HCT116 (cell line): ENCODE results near the gene RACK1. TPM values are rescaled to one million over a fixed set of nuclear protein-coding genes. Genes with fewer than 3 reads are reported as not detected.

Experiments
- ATAC-seq: fragments of 200-7000 bp; cut with Tn5 transposase; 2 replicates; pipeline ENCODE4 v1.9.1; 2020; ENCODE audit warnings: mild to moderate bottlenecking, moderate library complexity
- BruUV-seq: library from RNA; stranded (reverse); fragments of 400-500 nt; replicated peaks from 2 replicates; lab custom pipeline; 2021; lab: Mats Ljungman, UMichigan
- CTCF ChIA-PET: fragments of 300-600 bp; sonication (Branson Sonifier 250); formaldehyde crosslinking; loops from one replicate; lab custom pipeline; 2021; ENCODE audit warnings: antibody characterized with exemption; lab: Charles Lee
- POLR2A ChIA-PET: fragments of 300-600, 350-600 bp; sonication (Branson Sonifier 250); formaldehyde crosslinking; loops from one replicate; lab custom pipeline; 2021; ENCODE audit warnings: antibody characterized with exemption; lab: Charles Lee
- RAD21 ChIA-PET, 2 experiments: fragments of 300-600 bp; sonication (Branson Sonifier 250); formaldehyde crosslinking; loops; one replicate each; lab custom pipeline; 2023; ENCODE audit warnings: low total read pairs in 2 of 2; ENCODE audit not compliant: uncharacterized antibody in 2 of 2, unreplicated experiment in 2 of 2, low non-redundant PET in 1 of 2; lab: Charles Lee
- DNase-seq: peaks from one replicate; pipeline ENCODE4 v3.0.0-alpha.2; 2010; ENCODE audit warnings: low read depth, low spot score
- H2AFZ ChIP-seq: fragments of 200-600 bp; shearing (Covaris generic), sonication (generic); 2 replicates; pipeline ENCODE4 v1.6.1; 2017; ENCODE audit warnings: low read depth, mixed run types, mixed read lengths, antibody characterized with exemption, low read length; ENCODE audit not compliant: poor library complexity, severe bottlenecking
- H3K27ac ChIP-seq: 2 replicates; pipeline ENCODE4 v1.5.1; 2012; ENCODE audit warnings: low read depth, low read length
- H3K27me3 ChIP-seq: fragments of 200-600 bp; sonication (generic); 2 replicates; pipeline ENCODE4 v1.6.1; 2016; ENCODE audit warnings: mixed run types, low read length, mixed read lengths; ENCODE audit not compliant: insufficient read depth
- H3K36me3 ChIP-seq, 2 experiments: fragments of 200-500 bp in 1 of 2; fragments of 200-600 bp in 1 of 2; sonication (Bioruptor generic) in 1 of 2; sonication (generic) in 1 of 2; 2 replicates each; pipeline versions ENCODE4 v1.5.1 to v1.6.1; 2014 to 2016; ENCODE audit warnings: low read length in 2 of 2, inconsistent platforms in 1 of 2, mixed read lengths in 1 of 2, mixed run types in 1 of 2; ENCODE audit not compliant: insufficient read depth in 2 of 2, control insufficient read depth in 1 of 2
- H3K4me1 ChIP-seq, 2 experiments: fragments of 200-600 bp in 1 of 2; sonication (generic) in 1 of 2; 2 replicates each; pipeline versions ENCODE4 v1.5.1 to v1.6.1; 2012 to 2017; ENCODE audit warnings: low read length in 2 of 2, inconsistent platforms in 1 of 2, mild to moderate bottlenecking in 1 of 2, mixed read lengths in 1 of 2, mixed run types in 1 of 2, moderate library complexity in 1 of 2; ENCODE audit not compliant: insufficient read depth in 2 of 2, control insufficient read depth in 1 of 2
- H3K4me2 ChIP-seq: fragments of 200-600 bp; sonication (generic); 2 replicates; pipeline ENCODE4 v1.6.1; 2017; ENCODE audit warnings: mixed run types, low read length, mixed read lengths
- H3K4me3 ChIP-seq, 2 experiments: fragments of 200-600 bp in 1 of 2; sonication (generic) in 1 of 2; replicated peaks in 1 of 2; 2 replicates each; pipeline ENCODE4 v1.5.1; 2011 to 2016; ENCODE audit warnings: low read length in 2 of 2, control low read depth in 1 of 2, low read depth in 1 of 2, mild to moderate bottlenecking in 1 of 2, mixed read lengths in 1 of 2, mixed run types in 1 of 2
- H3K79me2 ChIP-seq: fragments of 200-600 bp; sonication (generic); 2 replicates; pipeline ENCODE4 v1.6.1; 2017; ENCODE audit warnings: mild to moderate bottlenecking, mixed run types, low read length, moderate library complexity, mixed read lengths; ENCODE audit not compliant: insufficient read depth
- H3K9ac ChIP-seq: fragments of 200-600 bp; sonication (generic); 2 replicates; pipeline ENCODE4 v1.6.1; 2016; ENCODE audit warnings: low read length, mixed read lengths
- H3K9me2 ChIP-seq: fragments of 200-600 bp; sonication (generic), shearing (Covaris generic); 2 replicates; pipeline ENCODE4 v1.6.1; 2017; ENCODE audit warnings: mixed run types, mild to moderate bottlenecking, moderate library complexity; ENCODE audit not compliant: insufficient read depth
- H3K9me3 ChIP-seq, 2 experiments: fragments of 200-500 bp in 1 of 2; fragments of 200-600 bp in 1 of 2; sonication (Bioruptor generic) in 1 of 2; sonication (generic) in 1 of 2; 2 replicates each; pipeline ENCODE4 v1.6.1; 2014 to 2017; ENCODE audit warnings: low read length in 2 of 2, mixed read lengths in 2 of 2, inconsistent platforms in 1 of 2, low read depth in 1 of 2, mild to moderate bottlenecking in 1 of 2, mixed run types in 1 of 2, moderate library complexity in 1 of 2; ENCODE audit not compliant: control insufficient read depth in 1 of 2, insufficient read depth in 1 of 2
- H4K20me1 ChIP-seq: fragments of 200-600 bp; sonication (generic), shearing (Covaris generic); 2 replicates; pipeline ENCODE4 v1.6.1; 2017; ENCODE audit warnings: mixed run types, mild to moderate bottlenecking, moderate library complexity; ENCODE audit not compliant: insufficient read depth
- CBX3 ChIP-seq: IDR thresholded peaks from 2 replicates; pipeline ENCODE4 v1.6.1; 2012; ENCODE audit warnings: low read depth
- CEBPB ChIP-seq: IDR thresholded peaks from 2 replicates; pipeline ENCODE4 v1.6.1; 2012; ENCODE audit warnings: low read depth
- ELF1 ChIP-seq: IDR thresholded peaks from 2 replicates; pipeline ENCODE4 v1.6.1; 2012; ENCODE audit warnings: low read depth, borderline replicate concordance
- EZH2 ChIP-seq: fragments of 200-600 bp; sonication (generic); IDR thresholded peaks from 2 replicates; pipeline ENCODE4 v1.6.1; 2017; ENCODE audit warnings: antibody characterized with exemption, mixed run types
- JUND ChIP-seq: IDR thresholded peaks from 2 replicates; pipeline ENCODE4 v1.6.1; 2012
- POLR2A ChIP-seq: IDR thresholded peaks from 2 replicates; pipeline ENCODE4 v1.7.0; 2011; ENCODE audit warnings: borderline replicate concordance; ENCODE audit not compliant: insufficient read depth, insufficient read length; ENCODE audit errors: extremely low read depth
- POLR2AphosphoS5 ChIP-seq: IDR thresholded peaks from 2 replicates; pipeline ENCODE4 v1.6.1; 2011; ENCODE audit warnings: mild to moderate bottlenecking, low read depth, low read length, moderate library complexity
- RAD21 ChIP-seq: IDR thresholded peaks from 2 replicates; pipeline ENCODE4 v1.6.1; 2012; ENCODE audit warnings: low read depth, mild to moderate bottlenecking
- SIN3A ChIP-seq: IDR thresholded peaks from 2 replicates; pipeline ENCODE4 v1.6.1; 2012; ENCODE audit warnings: low read depth
- TCF7L2 ChIP-seq: IDR thresholded peaks from 2 replicates; pipeline ENCODE4 v1.7.0; 2011; ENCODE audit warnings: borderline replicate concordance, inconsistent platforms; ENCODE audit not compliant: insufficient read depth, insufficient read length; ENCODE audit errors: extremely low read depth
- ZNF274 ChIP-seq: fragments of 200-500 bp; sonication (Bioruptor generic); IDR thresholded peaks from 2 replicates; pipeline ENCODE4 v1.6.1; 2014; ENCODE audit warnings: mild to moderate bottlenecking, low read depth, low read length, inconsistent platforms
- intact Hi-C: fragments of 100-400 bp; cut with micrococcal nuclease; formaldehyde crosslinking; loops from 2 replicates; pipeline ENCODE4 v1.10.0; 2022
- total RNA-seq: library from RNA; stranded (reverse); gene quantifications from one replicate; pipeline ENCODE4 v1.2.1, GENCODE V29; 2021; ENCODE audit not compliant: unreplicated experiment
- TF ChIP-seq, protein P1 (sequence below): IDR thresholded peaks from 2 replicates; pipeline ENCODE4 v1.6.1; 2012
- TF ChIP-seq, protein P2 (sequence below): IDR thresholded peaks from 2 replicates; pipeline ENCODE4 v1.6.1; 2012; ENCODE audit warnings: low read depth

RACK1 gene
- total RNA-seq, 1 experiment from 2014 or later, result 2,432 TPM

DNA sequence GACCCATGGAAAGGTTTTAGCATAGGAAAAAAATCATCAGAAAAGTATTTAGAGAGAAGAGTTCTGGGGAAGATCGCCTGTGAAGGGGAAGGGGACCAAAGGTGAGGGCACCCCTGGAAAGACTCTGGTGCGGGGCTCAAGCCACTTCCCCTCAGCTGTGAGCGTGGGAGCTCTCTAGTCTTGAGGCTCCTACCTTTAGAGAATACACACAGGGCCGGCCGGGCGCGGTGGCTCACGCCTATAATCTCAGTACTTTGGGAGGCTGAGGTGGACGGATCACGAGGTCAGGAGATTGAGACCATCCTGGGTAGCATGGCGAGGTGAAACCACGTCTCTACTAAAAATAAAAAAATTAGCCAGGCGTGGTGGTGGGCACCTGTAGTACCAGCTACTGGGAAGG lies 13.7 kb downstream of the RACK1 start:
- POLR2A ChIA-PET, result no interaction called here

More for the DNA sequence above, 13.7 kb downstream of the RACK1 start:
- Histone ChIP-seq H3K4me2 (no peak overlapping the region), H3K27ac (no peak overlapping the region), H3K4me3 (no peak overlapping the region), H3K36me3 (peaks cover 11 to 14% of the 10 kb centered on the region in 2 experiments; a peak in 3 of 4 replicates), H4K20me1 (no peaks in the 10 kb centered on the region), H3K9ac (no peak overlapping the region), H3K4me1 (peaks cover 1 to 2% of the 10 kb centered on the region in 2 experiments; a peak in 3 of 4 replicates), H3K27me3 (no peaks in the 10 kb centered on the region), H3K9me2 (no peaks in the 10 kb centered on the region), H3K9me3 (no peaks in the 10 kb centered on the region), H3K79me2 (peaks cover 29% of the 10 kb centered on the region), H2AFZ (no peak overlapping the region)
- no TSS peak for BruUV-seq
- ATAC-seq (no peak), DNase-seq (no peak)
- RAD21 ChIA-PET, result no interaction called here
- CTCF ChIA-PET, result no interaction called here
- no peak for TF ChIP-seq ZNF274
- no peak for TF ChIP-seq TCF7L2
- no peak for TF ChIP-seq EZH2
- TF ChIP-seq POLR2AphosphoS5, result no peak
- no peak for TF ChIP-seq RAD21
- no peak for TF ChIP-seq ELF1
- TF ChIP-seq CBX3, result no peak
- TF ChIP-seq, protein P1, sequence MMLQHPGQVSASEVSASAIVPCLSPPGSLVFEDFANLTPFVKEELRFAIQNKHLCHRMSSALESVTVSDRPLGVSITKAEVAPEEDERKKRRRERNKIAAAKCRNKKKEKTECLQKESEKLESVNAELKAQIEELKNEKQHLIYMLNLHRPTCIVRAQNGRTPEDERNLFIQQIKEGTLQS, result no peak
- no peak for TF ChIP-seq CEBPB
- TF ChIP-seq JUND, result no peak
- no peak for TF ChIP-seq POLR2A
- TF ChIP-seq, protein P2, sequence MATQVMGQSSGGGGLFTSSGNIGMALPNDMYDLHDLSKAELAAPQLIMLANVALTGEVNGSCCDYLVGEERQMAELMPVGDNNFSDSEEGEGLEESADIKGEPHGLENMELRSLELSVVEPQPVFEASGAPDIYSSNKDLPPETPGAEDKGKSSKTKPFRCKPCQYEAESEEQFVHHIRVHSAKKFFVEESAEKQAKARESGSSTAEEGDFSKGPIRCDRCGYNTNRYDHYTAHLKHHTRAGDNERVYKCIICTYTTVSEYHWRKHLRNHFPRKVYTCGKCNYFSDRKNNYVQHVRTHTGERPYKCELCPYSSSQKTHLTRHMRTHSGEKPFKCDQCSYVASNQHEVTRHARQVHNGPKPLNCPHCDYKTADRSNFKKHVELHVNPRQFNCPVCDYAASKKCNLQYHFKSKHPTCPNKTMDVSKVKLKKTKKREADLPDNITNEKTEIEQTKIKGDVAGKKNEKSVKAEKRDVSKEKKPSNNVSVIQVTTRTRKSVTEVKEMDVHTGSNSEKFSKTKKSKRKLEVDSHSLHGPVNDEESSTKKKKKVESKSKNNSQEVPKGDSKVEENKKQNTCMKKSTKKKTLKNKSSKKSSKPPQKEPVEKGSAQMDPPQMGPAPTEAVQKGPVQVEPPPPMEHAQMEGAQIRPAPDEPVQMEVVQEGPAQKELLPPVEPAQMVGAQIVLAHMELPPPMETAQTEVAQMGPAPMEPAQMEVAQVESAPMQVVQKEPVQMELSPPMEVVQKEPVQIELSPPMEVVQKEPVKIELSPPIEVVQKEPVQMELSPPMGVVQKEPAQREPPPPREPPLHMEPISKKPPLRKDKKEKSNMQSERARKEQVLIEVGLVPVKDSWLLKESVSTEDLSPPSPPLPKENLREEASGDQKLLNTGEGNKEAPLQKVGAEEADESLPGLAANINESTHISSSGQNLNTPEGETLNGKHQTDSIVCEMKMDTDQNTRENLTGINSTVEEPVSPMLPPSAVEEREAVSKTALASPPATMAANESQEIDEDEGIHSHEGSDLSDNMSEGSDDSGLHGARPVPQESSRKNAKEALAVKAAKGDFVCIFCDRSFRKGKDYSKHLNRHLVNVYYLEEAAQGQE, result no peak
- TF ChIP-seq SIN3A, result no peak
- intact Hi-C loops, result no loop called here
